Kidney (tissue), 14 donors: ENCODE data around the gene RXRG. TPM values are rescaled to one million over a fixed set of nuclear protein-coding genes. Genes with fewer than 3 reads are reported as not detected.
"Not testable (repeated sequence)": the region's sequence is repeated elsewhere in the genome, so short reads cannot be mapped to it uniquely, and the experiment has no call there.

ENCODE experiments used
- DNase-seq, 5 donors: peaks; one replicate each; pipeline ENCODE4 v3.0.0-alpha.2; 2013 to 2020
- FAIRE-seq: peaks from 2 replicates; lab custom pipeline; 2012; peaks lifted over from hg19 to GRCh38; lab: Jason Lieb, UNC
- H3K27ac ChIP-seq, 2 donors: one replicate each; pipeline ENCODE4 v1.7.0; 2013; ENCODE audit warnings: low read depth in 2 of 2, low read length in 2 of 2, inconsistent platforms in 1 of 2
- H3K27me3 ChIP-seq: one replicate; pipeline ENCODE4 v1.7.1; 2013; ENCODE audit warnings: low read length, inconsistent platforms; ENCODE audit not compliant: control insufficient read depth, insufficient read depth
- H3K36me3 ChIP-seq, 3 donors: one replicate each; pipeline versions ENCODE4 v1.7.0 to v1.7.1; 2013; ENCODE audit warnings: low read length in 3 of 3, control low read depth in 1 of 3, inconsistent platforms in 1 of 3; ENCODE audit not compliant: insufficient read depth in 3 of 3, control insufficient read depth in 2 of 3
- H3K4me1 ChIP-seq, 3 donors: one replicate each; pipeline versions ENCODE4 v1.7.0 to v1.7.1; 2013; ENCODE audit warnings: low read length in 3 of 3, inconsistent platforms in 1 of 3, low read depth in 1 of 3; ENCODE audit not compliant: control insufficient read depth in 2 of 3, insufficient read depth in 2 of 3
- H3K4me3 ChIP-seq, 3 donors: one replicate each; pipeline versions ENCODE4 v1.7.0 to v1.8.1; 2013; ENCODE audit warnings: low read length in 3 of 3, control low read depth in 1 of 3, inconsistent platforms in 1 of 3
- H3K9ac ChIP-seq, 3 donors: one replicate each; pipeline versions ENCODE4 v1.7.0 to v1.7.1; 2013; ENCODE audit warnings: low read length in 3 of 3, control low read depth in 1 of 3, inconsistent platforms in 1 of 3
- H3K9me3 ChIP-seq, 3 donors: one replicate each; pipeline versions ENCODE4 v1.7.0 to v1.7.1; 2013; ENCODE audit warnings: low read length in 3 of 3, control low read depth in 1 of 3, inconsistent platforms in 1 of 3; ENCODE audit not compliant: control insufficient read depth in 2 of 3, insufficient read depth in 1 of 3
- intact Hi-C: fragments of 100-400 bp; cut with DNase I; formaldehyde crosslinking; loops from one replicate; pipeline ENCODE4 v1.11.1; 2022
- polyA plus RNA-seq: library from polyadenylated mRNA; stranded (reverse); fragments of 350-450 nt; fragmentation: Illumina TruSeq; extraction: RNeasy Lipid Tissue Mini Kit (QIAGEN cat#74804); gene quantifications from one replicate; pipeline ENCODE4 v1.2.3, GENCODE V29; 2014; ENCODE audit warnings: low read depth, low replicate concordance; ENCODE audit not compliant: insufficient read depth
- total RNA-seq: library from RNA; stranded (reverse); fragmentation: NEBNext Ultra II Directional; extraction: Animal tissue kit (Norgen Biotek cat#: 25700); gene quantifications from one replicate; pipeline ENCODE4 v1.2.1, GENCODE V29; 2021
- TF ChIP-seq, protein P1 (sequence below): IDR thresholded peaks from 3 replicates; pipeline ENCODE4 v1.5.1; 2012; ENCODE audit warnings: mild to moderate bottlenecking, moderate library complexity, borderline replicate concordance; ENCODE audit not compliant: insufficient read depth; ENCODE audit errors: extremely low read depth
- donor health status: control.
- donor health status: control.
- donor health status: control.
- donor health status: control.
- donor health status: control.
- donor health status: DM: yes; HTN: yes; CAD: no.
- donor health status: Normal renal cell carcinoma (clear cell type).

Gene RXRG
- total and polyA plus RNA-seq, 2 donors from 2014 or later, result 0.39 to 0.44 TPM

DNA sequence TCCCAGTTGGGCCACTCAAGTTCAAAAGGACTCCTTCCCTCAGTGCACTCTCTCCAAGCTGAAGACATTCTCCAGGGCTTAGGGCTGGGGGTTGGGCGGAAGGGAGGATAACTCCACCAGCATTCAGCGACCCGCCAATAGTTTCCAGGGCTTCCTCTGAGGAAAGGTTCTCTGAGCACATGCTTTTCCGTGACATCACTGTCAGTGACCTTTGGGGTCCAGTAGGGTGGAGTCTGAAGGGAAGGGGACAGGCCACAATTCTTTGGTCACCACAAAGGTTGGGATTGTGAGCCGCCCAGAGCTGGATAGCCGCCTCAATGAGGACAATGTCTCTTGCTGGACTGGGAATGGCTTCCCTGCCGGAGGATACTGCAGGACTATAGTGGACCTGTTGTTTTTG is 22.8 kb upstream of the RXRG start:
- no peak for FAIRE-seq
- no peak overlapping the region for H3K4me3 ChIP-seq
- TF ChIP-seq, protein P1, sequence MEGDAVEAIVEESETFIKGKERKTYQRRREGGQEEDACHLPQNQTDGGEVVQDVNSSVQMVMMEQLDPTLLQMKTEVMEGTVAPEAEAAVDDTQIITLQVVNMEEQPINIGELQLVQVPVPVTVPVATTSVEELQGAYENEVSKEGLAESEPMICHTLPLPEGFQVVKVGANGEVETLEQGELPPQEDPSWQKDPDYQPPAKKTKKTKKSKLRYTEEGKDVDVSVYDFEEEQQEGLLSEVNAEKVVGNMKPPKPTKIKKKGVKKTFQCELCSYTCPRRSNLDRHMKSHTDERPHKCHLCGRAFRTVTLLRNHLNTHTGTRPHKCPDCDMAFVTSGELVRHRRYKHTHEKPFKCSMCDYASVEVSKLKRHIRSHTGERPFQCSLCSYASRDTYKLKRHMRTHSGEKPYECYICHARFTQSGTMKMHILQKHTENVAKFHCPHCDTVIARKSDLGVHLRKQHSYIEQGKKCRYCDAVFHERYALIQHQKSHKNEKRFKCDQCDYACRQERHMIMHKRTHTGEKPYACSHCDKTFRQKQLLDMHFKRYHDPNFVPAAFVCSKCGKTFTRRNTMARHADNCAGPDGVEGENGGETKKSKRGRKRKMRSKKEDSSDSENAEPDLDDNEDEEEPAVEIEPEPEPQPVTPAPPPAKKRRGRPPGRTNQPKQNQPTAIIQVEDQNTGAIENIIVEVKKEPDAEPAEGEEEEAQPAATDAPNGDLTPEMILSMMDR, result no peak
- DNase-seq, result no peak
- H3K27me3 ChIP-seq, result no peaks in the 10 kb centered on the region
- intact Hi-C loops, result no loop called here
- H3K27ac ChIP-seq, result no peak overlapping the region
- no peaks in the 10 kb centered on the region for H3K36me3 ChIP-seq
- H3K9ac ChIP-seq, result no peak overlapping the region
- no peaks in the 10 kb centered on the region for H3K4me1 ChIP-seq
- no peaks in the 10 kb centered on the region for H3K9me3 ChIP-seq

DNA sequence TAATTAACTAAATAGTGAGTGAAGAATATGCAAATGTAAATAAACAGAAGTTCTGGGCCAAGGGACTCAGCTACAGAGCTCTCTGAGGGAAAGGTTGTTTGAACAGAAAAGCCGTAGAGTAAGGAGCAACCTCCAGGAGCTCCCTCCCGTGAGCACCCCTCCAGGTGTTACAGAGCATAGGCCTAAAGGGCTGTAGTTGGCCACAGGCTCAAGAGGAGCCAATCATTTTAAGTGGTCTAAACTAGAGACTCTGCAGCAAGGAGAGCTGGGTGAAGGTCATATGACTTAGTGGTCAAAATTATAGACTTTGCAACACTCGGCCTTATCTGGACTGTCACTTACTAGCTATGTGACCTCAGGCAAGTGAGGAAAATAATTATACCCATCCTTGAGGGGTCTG is 19.1 kb upstream of the RXRG start:
- TF ChIP-seq, protein P1, result no peak
- Histone ChIP-seq H3K27me3 (no peaks in the 10 kb centered on the region), H3K9me3 (no peaks in the 10 kb centered on the region), H3K4me1 (no peaks in the 10 kb centered on the region), H3K9ac (no peak overlapping the region), H3K27ac (no peak overlapping the region), H3K4me3 (no peak overlapping the region), H3K36me3 (no peaks in the 10 kb centered on the region)
- intact Hi-C loops, result no loop called here
- FAIRE-seq (no peak), DNase-seq (no peak)

DNA sequence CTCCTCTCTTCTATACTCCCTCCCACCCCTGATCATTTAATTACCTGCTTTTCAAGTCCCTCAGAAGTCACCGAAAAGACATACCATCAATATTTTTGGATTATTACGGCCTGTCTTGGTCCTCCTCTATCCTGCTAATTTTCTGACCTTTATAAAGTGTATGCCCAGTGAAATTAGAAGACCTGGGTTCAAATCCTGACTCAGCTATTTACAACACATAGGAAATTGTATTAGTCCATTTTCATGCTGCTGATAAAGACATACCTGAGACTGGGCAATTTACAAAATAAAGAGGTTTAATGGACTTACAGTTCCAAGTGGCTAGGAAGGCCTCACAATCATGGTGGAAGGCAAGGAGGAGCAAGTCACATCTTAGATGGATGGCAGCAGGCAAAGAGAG is 14.8 kb upstream of the RXRG start:
- intact Hi-C loops, H3K9me3 ChIP-seq, FAIRE-seq: not testable (repeated sequence)

DNA sequence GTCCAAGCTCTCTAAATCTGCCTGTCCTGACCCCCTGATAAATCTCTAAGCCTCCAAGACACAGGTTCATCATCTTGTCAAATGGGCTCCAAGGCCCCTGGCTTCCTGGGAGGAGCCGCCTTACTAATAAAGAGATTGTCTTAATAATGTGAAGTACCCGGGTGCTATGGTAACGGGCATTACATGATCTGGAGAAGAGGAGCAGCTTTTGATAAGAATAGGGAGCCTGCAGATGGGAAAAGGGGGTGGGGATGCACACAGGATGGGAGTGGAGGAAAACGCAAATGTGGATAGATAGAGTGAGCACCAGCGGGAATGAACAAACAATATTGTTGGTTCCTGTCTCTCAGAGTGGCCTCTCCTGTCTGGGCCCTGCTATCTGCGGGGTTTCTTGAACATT is 11.9 kb upstream of the RXRG start:
- intact Hi-C loops, result no loop called here
- TF ChIP-seq, protein P1, result no peak
- no peaks in the 10 kb centered on the region for H3K4me1 ChIP-seq
- no peak for FAIRE-seq
- H3K9ac ChIP-seq, result no peak overlapping the region
- no peaks in the 10 kb centered on the region for H3K27me3 ChIP-seq
- no peaks in the 10 kb centered on the region for H3K36me3 ChIP-seq
- H3K9me3 ChIP-seq, result no peaks in the 10 kb centered on the region
- no peak for DNase-seq
- no peak overlapping the region for H3K27ac ChIP-seq
- H3K4me3 ChIP-seq, result no peak overlapping the region

More for the DNA sequence above, 14.8 kb upstream of the RXRG start:
- not testable (repeated sequence) for H3K27ac ChIP-seq, H3K4me1 ChIP-seq, H3K27me3 ChIP-seq, H3K4me3 ChIP-seq, DNase-seq, H3K9ac ChIP-seq, H3K36me3 ChIP-seq
